ELR (cell line): ENCODE data around the gene BATF.

ENCODE experiments used
- DNase-seq: peaks from one replicate; pipeline ENCODE4 v3.0.0-alpha.2; 2015; ENCODE audit warnings: low read depth

The BATF gene

GRCh38 chr14:75533791-75534555 lies 11.7 kb downstream of the BATF start:
- no peak for DNase-seq

GRCh38 chr14:75535164-75535898 lies 13.1 kb downstream of the BATF start:
- no peak for DNase-seq

- DNase-seq, result no peak
These were observed 14.8 kb downstream of the BATF start for GRCh38 chr14:75537071-75537470.

GRCh38 chr14:75539162-75539560 lies 16.9 kb downstream of the BATF start:
- DNase-seq, result no peak

GRCh38 chr14:75539561-75540478 lies 17.6 kb downstream of the BATF start:
- no peak for DNase-seq

- no peak for DNase-seq
These were observed 18.2 kb downstream of the BATF start for GRCh38 chr14:75540479-75540851.

GRCh38 chr14:75542588-75543091 lies 20.4 kb downstream of the BATF start:
- no peak for DNase-seq

GRCh38 chr14:75543253-75543652 lies 21.0 kb downstream of the BATF start:
- DNase-seq, result no peak

GRCh38 chr14:75543786-75544185 lies 21.5 kb downstream of the BATF start:
- DNase-seq, result no peak

GRCh38 chr14:75545907-75546306 lies 23.6 kb downstream of the BATF start:
- DNase-seq, result no peak

GRCh38 chr14:75547552-75548250 lies 25.4 kb downstream of the BATF start:
- DNase-seq, result no peak

- no peak for DNase-seq
These were observed 26.3 kb downstream of the BATF start for GRCh38 chr14:75548544-75548943.

GRCh38 chr14:75549169-75549568 lies 26.9 kb downstream of the BATF start:
- no peak for DNase-seq

- no peak for DNase-seq
These were observed 28.8 kb downstream of the BATF start for GRCh38 chr14:75551021-75551420.

GRCh38 chr14:75553157-75553556 lies 30.9 kb downstream of the BATF start:
- DNase-seq, result no peak

- no peak for DNase-seq
These were observed 31.6 kb downstream of the BATF start for GRCh38 chr14:75553761-75554364.

GRCh38 chr14:75554482-75554881 lies 32.2 kb downstream of the BATF start:
- peak; percentile 53 for DNase-seq

GRCh38 chr14:75558440-75558839 lies 36.2 kb downstream of the BATF start:
- no peak for DNase-seq

- DNase-seq, result no peak
These were observed 36.8 kb downstream of the BATF start for GRCh38 chr14:75559045-75559444.

GRCh38 chr14:75559451-75560222 lies 37.4 kb downstream of the BATF start:
- DNase-seq, result peak; percentile 27
